Measurements from ENCODE around the gene KLHDC10.
"Not testable (repeated sequence)": the region's sequence is repeated elsewhere in the genome, so short reads cannot be mapped to it uniquely, and the experiment has no call there.

KLHDC10 gene

GRCh38 chr7:130069978-130070860, at the start of gene KLHDC10:
Gene KLHDC10 (plus strand): TSS chr7:130070534. CDS start chr7:130070644, 110 bp downstream.
- peak; percentile 34 for DNase-seq

- no peak for DNase-seq
These were observed 49.1 kb upstream of the KLHDC10 start for GRCh38 chr7:130021105-130021834.

- no peak for DNase-seq
These were observed 48.2 kb upstream of the KLHDC10 start for GRCh38 chr7:130022115-130022514.

- no peak for DNase-seq
These were observed 47.6 kb upstream of the KLHDC10 start for GRCh38 chr7:130022623-130023175.

- DNase-seq = no peak
These were observed 45.9 kb upstream of the KLHDC10 start for GRCh38 chr7:130024390-130024789.

- no peak for DNase-seq
These were observed 37.6 kb upstream of the KLHDC10 start for GRCh38 chr7:130032698-130033097.

- no peak for DNase-seq
These were observed 32.6 kb upstream of the KLHDC10 start for GRCh38 chr7:130037703-130038102.

GRCh38 chr7:130040576-130040975, 29.8 kb upstream of the KLHDC10 start:
- DNase-seq = no peak

- no peak for DNase-seq
These were observed 22.5 kb upstream of the KLHDC10 start for GRCh38 chr7:130047831-130048230.

GRCh38 chr7:130048906-130049305, 21.4 kb upstream of the KLHDC10 start:
- DNase-seq = no peak

GRCh38 chr7:130052250-130052649, 18.1 kb upstream of the KLHDC10 start:
- not testable (repeated sequence) for DNase-seq

GRCh38 chr7:130055198-130055597, 15.1 kb upstream of the KLHDC10 start:
- not testable (repeated sequence) for DNase-seq

- DNase-seq = no peak
These were observed 8.1 kb upstream of the KLHDC10 start for GRCh38 chr7:130062246-130062645.

GRCh38 chr7:130063036-130063435, 7.3 kb upstream of the KLHDC10 start:
- DNase-seq = no peak

- DNase-seq = not testable (repeated sequence)
These were observed 5.8 kb upstream of the KLHDC10 start for GRCh38 chr7:130064580-130064926.

GRCh38 chr7:130065500-130066152, 4.7 kb upstream of the KLHDC10 start:
- DNase-seq = no peak

- no peak for DNase-seq
These were observed 956 bp upstream of the KLHDC10 start for GRCh38 chr7:130069179-130069977.

- no peak for DNase-seq
These were observed 708 bp downstream of the KLHDC10 start for GRCh38 chr7:130070861-130071622.

GRCh38 chr7:130071701-130072622, 1.6 kb downstream of the KLHDC10 start:
- no peak for DNase-seq

GRCh38 chr7:130079846-130080394, 9.6 kb downstream of the KLHDC10 start:
- DNase-seq = no peak
